IMR-90 (cell line): Measurements from ENCODE around the gene AFAP1L1. TPM values are rescaled to one million over a fixed set of nuclear protein-coding genes. Genes with fewer than 3 reads are reported as not detected.

ENCODE experiments used
- ATAC-seq: fragments of 200-7000 bp; cut with Tn5 transposase; 2 replicates; pipeline ENCODE4 v1.9.1; 2020; ENCODE audit warnings: low read depth, mild to moderate bottlenecking, moderate library complexity
- BruUV-seq: library from RNA; stranded (reverse); fragments of 400-500 nt; replicated peaks from 2 replicates; lab custom pipeline; 2021; lab: Mats Ljungman, UMichigan
- CTCF ChIA-PET: fragments of 300-600 bp; formaldehyde crosslinking; extraction: SDS; loops from one replicate; lab custom pipeline; 2021; ENCODE audit warnings: antibody characterized with exemption; lab: Yijun Ruan, JAX
- POLR2A ChIA-PET: fragments of 300-600 bp; sonication (Branson Sonifier 250); formaldehyde crosslinking; loops from one replicate; lab custom pipeline; 2022; ENCODE audit warnings: antibody characterized with exemption; ENCODE audit not compliant: unreplicated experiment; lab: Charles Lee
- DNase-seq: peaks from one replicate; pipeline ENCODE4 v3.0.0; 2013
- H2AFZ ChIP-seq: replicated peaks from 2 replicates; pipeline ENCODE3; 2013; ENCODE audit warnings: low read length, mild to moderate bottlenecking; ENCODE audit not compliant: poor library complexity
- H2AK5ac ChIP-seq: 2 replicates; pipeline ENCODE4 v1.6.1; 2013; ENCODE audit warnings: low read depth, low read length, inconsistent platforms
- H2AK9ac ChIP-seq: replicated peaks from 2 replicates; pipeline ENCODE3; 2013; ENCODE audit warnings: mild to moderate bottlenecking, low read depth, low read length, moderate library complexity; ENCODE audit not compliant: poor library complexity
- H2BK120ac ChIP-seq: 2 replicates; pipeline ENCODE4 v1.6.1; 2013; ENCODE audit warnings: low read depth, low read length, inconsistent platforms
- H2BK15ac ChIP-seq: 3 replicates; pipeline ENCODE4 v1.6.1; 2013; ENCODE audit warnings: low read depth, low read length, inconsistent platforms
- H2BK20ac ChIP-seq: 2 replicates; pipeline ENCODE4 v1.6.1; 2013; ENCODE audit warnings: low read depth, mild to moderate bottlenecking, inconsistent platforms, low read length, moderate library complexity
- H2BK5ac ChIP-seq: 2 replicates; pipeline ENCODE4 v1.6.1; 2013; ENCODE audit warnings: mild to moderate bottlenecking, low read depth, low read length, inconsistent platforms; ENCODE audit not compliant: poor library complexity, severe bottlenecking
- H3K14ac ChIP-seq: replicated peaks from 2 replicates; pipeline ENCODE4 v1.6.1; 2013; ENCODE audit warnings: low read depth, low read length, inconsistent platforms
- H3K18ac ChIP-seq: 2 replicates; pipeline ENCODE4 v1.6.1; 2013; ENCODE audit warnings: low read depth, low read length, control low read depth
- H3K23ac ChIP-seq: 2 replicates; pipeline ENCODE4 v1.6.1; 2013; ENCODE audit warnings: low read depth, low read length, inconsistent platforms
- H3K27ac ChIP-seq: 2 replicates; pipeline ENCODE4 v1.5.1; 2013; ENCODE audit warnings: mild to moderate bottlenecking, control low read depth, low read length; ENCODE audit not compliant: insufficient read depth
- H3K27me3 ChIP-seq: 2 replicates; pipeline ENCODE4 v1.6.1; 2013; ENCODE audit warnings: low read length; ENCODE audit not compliant: control insufficient read depth, insufficient read depth
- H3K36me3 ChIP-seq: 2 replicates; pipeline ENCODE4 v1.6.1; 2013; ENCODE audit warnings: low read length, mixed read lengths; ENCODE audit not compliant: control insufficient read depth, insufficient read depth
- H3K4ac ChIP-seq: 2 replicates; pipeline ENCODE4 v1.6.1; 2013; ENCODE audit warnings: low read depth, low read length, inconsistent platforms
- H3K4me1 ChIP-seq: 2 replicates; pipeline ENCODE4 v1.6.1; 2013; ENCODE audit warnings: low read length, mixed read lengths; ENCODE audit not compliant: control insufficient read depth, insufficient read depth
- H3K4me2 ChIP-seq: 2 replicates; pipeline ENCODE4 v1.6.1; 2013; ENCODE audit warnings: low read depth, mild to moderate bottlenecking, control low read depth, low read length, moderate library complexity
- H3K4me3 ChIP-seq: 2 replicates; pipeline ENCODE4 v1.5.1; 2013; ENCODE audit warnings: low read depth, mild to moderate bottlenecking, control low read depth, low read length, moderate library complexity; ENCODE audit not compliant: insufficient read depth
- H3K56ac ChIP-seq: 2 replicates; pipeline ENCODE4 v1.6.1; 2013; ENCODE audit warnings: low read length, inconsistent platforms; ENCODE audit not compliant: insufficient read depth; ENCODE audit errors: extremely low read depth
- H3K79me1 ChIP-seq, 2 experiments: 2 replicates each; pipeline ENCODE4 v1.6.1; 2013; ENCODE audit warnings: low read length in 2 of 2, inconsistent platforms in 1 of 2, low read depth in 1 of 2
- H3K9ac ChIP-seq: 2 replicates; pipeline ENCODE4 v1.6.1; 2013; ENCODE audit warnings: low read depth, low read length, control low read depth
- H3K9me1 ChIP-seq: 2 replicates; pipeline ENCODE4 v1.6.1; 2013; ENCODE audit warnings: low read length, inconsistent platforms; ENCODE audit not compliant: insufficient read depth
- H3K9me3 ChIP-seq: 2 replicates; pipeline ENCODE4 v1.6.1; 2013; ENCODE audit warnings: low read length; ENCODE audit not compliant: control insufficient read depth, insufficient read depth
- H4K20me1 ChIP-seq: 2 replicates; pipeline ENCODE4 v1.6.1; 2013; ENCODE audit warnings: low read length, inconsistent platforms; ENCODE audit not compliant: insufficient read depth
- H4K5ac ChIP-seq: 2 replicates; pipeline ENCODE4 v1.6.1; 2013; ENCODE audit warnings: mild to moderate bottlenecking, low read depth, low read length, control low read depth
- H4K8ac ChIP-seq, 2 experiments: 2 replicates each; pipeline ENCODE4 v1.6.1; 2013; ENCODE audit warnings: low read depth in 2 of 2, low read length in 2 of 2, control low read depth in 1 of 2, inconsistent platforms in 1 of 2
- H4K91ac ChIP-seq: 2 replicates; pipeline ENCODE4 v1.6.1; 2013; ENCODE audit warnings: low read depth, low read length, inconsistent platforms; ENCODE audit not compliant: insufficient read depth
- CEBPB ChIP-seq: IDR thresholded peaks from 2 replicates; pipeline ENCODE4 v1.6.1; 2012; ENCODE audit warnings: low read depth, low read length, improper control_type of control experiment
- MXI1 ChIP-seq: IDR thresholded peaks from 2 replicates; pipeline ENCODE4 v1.6.1; 2012; ENCODE audit warnings: low read depth, mild to moderate bottlenecking, low read length, moderate library complexity, borderline replicate concordance
- NFE2L2 ChIP-seq: fragments of 150-350 bp; IDR thresholded peaks from 2 replicates; pipeline ENCODE4 v1.6.1; 2016; ENCODE audit warnings: low read depth, mild to moderate bottlenecking, low read length
- POLR2A ChIP-seq: IDR thresholded peaks from 2 replicates; pipeline ENCODE4 v1.6.1; 2012; ENCODE audit warnings: mild to moderate bottlenecking, low read depth, low read length
- RAD21 ChIP-seq: IDR thresholded peaks from 2 replicates; pipeline ENCODE4 v1.6.1; 2012; ENCODE audit warnings: low read length, improper control_type of control experiment
- RFX5 ChIP-seq: IDR thresholded peaks from 2 replicates; pipeline ENCODE4 v1.8.0; 2012; ENCODE audit warnings: low read depth, mild to moderate bottlenecking, low read length, moderate library complexity
- SMC3 ChIP-seq: fragments of 150-350 bp; IDR thresholded peaks from 2 replicates; pipeline ENCODE4 v1.6.1; 2016; ENCODE audit warnings: low read depth, mild to moderate bottlenecking, antibody characterized with exemption, low read length, moderate library complexity
- WGBS, 2 experiments: methylation state at CpG; one replicate each; pipeline versions ENCODE4 v1.1.5 to v1.1.7; 2013; ENCODE audit warnings: missing lambda C conversion rate in 2 of 2; ENCODE audit not compliant: insufficient read length in 1 of 2; ENCODE audit errors: extremely low coverage in 2 of 2; 5-methylcytosine and 5-hydroxymethylcytosine counted together
- dilution Hi-C: fragments of 300-500 bp; cut with HindIII; formaldehyde crosslinking; loops from one replicate; pipeline ENCODE4 v1.14.3; 2018; ENCODE audit warnings: low sequenced_read_pairs; ENCODE audit not compliant: unreplicated experiment
- in situ Hi-C: fragments of 300-500 bp; cut with MboI; formaldehyde crosslinking; loops from 3 replicates; pipeline ENCODE4 v1.14.3; 2019; ENCODE audit warnings: low sequenced_read_pairs, inconsistent platforms, mixed read lengths
- intact Hi-C: fragments of 100-400 bp; cut with micrococcal nuclease; formaldehyde crosslinking; loops from 2 replicates; pipeline ENCODE4 v1.10.0; 2022
- polyA plus RNA-seq, 3 experiments: library from polyadenylated mRNA; depleted of rRNA; stranded (reverse); fragments of >200 nt; gene quantifications; 2 replicates each; pipeline ENCODE4 v1.2.3, GENCODE V29; 2012; ENCODE audit warnings: low replicate concordance in 1 of 3
- total RNA-seq: library from RNA; depleted of rRNA; stranded (reverse); fragments of >200 nt; gene quantifications from 2 replicates; pipeline ENCODE4 v1.2.3, GENCODE V29; 2012
- TF ChIP-seq, protein P1 (sequence below): fragments of 150-350 bp; IDR thresholded peaks from 2 replicates; pipeline ENCODE4 v1.6.1; 2016; ENCODE audit warnings: low read depth, mild to moderate bottlenecking, low read length, moderate library complexity, borderline replicate concordance
- TF ChIP-seq, protein P2 (sequence below): conservative IDR thresholded peaks from 2 replicates; pipeline ENCODE4 v1.5.1; 2012; ENCODE audit warnings: mild to moderate bottlenecking, low read depth, low read length, improper control_type of control experiment

The AFAP1L1 gene
- total and polyA plus RNA-seq, 2 of the 4 experiments (the other 2 are of a cell fraction) = 3.3 to 5.7 TPM

DNA sequence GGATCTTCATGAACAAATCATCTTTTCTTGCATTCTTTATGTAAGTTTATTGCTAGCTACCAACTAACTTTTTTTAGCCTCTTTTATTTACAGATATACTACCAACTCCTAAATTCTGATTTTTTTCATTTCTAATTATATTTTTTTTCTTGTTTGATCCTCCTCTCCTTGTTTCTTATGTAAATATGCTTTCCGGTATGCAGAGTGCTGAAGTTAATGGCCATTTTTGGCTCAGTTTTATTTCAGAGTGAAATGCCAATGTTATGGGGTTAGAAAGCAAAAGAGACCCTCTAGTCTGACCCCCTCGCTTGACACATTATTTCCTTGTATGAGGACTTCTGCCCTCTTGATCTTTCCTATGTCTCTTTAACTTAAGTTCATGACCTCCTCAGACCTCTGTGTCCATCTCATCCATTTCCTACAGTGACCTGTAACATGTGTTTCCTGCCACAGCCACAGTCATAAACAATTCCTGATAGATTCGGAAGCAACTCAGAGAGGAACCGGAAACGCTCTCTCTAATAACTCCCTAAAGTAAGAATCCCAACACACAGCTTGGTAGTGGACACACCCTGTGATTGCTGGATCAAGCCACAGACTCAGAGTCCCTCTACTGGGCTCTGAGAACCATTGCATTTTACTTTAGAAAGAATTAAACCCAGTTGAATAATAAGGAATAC, 42.9 kb upstream of the AFAP1L1 start:
- TF ChIP-seq SMC3 (peak; percentile 96), RAD21 (peak; percentile 99), POLR2A (peak; percentile 41; the same call in 1 of the 2 replicates), NFE2L2 (no peak), MXI1 (0 out of 2 replicates have a peak, but pooled peaks have one; percentile 14), CEBPB (no peak), RFX5 (no peak)
- TF ChIP-seq, protein P1, sequence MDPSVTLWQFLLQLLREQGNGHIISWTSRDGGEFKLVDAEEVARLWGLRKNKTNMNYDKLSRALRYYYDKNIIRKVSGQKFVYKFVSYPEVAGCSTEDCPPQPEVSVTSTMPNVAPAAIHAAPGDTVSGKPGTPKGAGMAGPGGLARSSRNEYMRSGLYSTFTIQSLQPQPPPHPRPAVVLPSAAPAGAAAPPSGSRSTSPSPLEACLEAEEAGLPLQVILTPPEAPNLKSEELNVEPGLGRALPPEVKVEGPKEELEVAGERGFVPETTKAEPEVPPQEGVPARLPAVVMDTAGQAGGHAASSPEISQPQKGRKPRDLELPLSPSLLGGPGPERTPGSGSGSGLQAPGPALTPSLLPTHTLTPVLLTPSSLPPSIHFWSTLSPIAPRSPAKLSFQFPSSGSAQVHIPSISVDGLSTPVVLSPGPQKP = no peak
- TF ChIP-seq, protein P2, sequence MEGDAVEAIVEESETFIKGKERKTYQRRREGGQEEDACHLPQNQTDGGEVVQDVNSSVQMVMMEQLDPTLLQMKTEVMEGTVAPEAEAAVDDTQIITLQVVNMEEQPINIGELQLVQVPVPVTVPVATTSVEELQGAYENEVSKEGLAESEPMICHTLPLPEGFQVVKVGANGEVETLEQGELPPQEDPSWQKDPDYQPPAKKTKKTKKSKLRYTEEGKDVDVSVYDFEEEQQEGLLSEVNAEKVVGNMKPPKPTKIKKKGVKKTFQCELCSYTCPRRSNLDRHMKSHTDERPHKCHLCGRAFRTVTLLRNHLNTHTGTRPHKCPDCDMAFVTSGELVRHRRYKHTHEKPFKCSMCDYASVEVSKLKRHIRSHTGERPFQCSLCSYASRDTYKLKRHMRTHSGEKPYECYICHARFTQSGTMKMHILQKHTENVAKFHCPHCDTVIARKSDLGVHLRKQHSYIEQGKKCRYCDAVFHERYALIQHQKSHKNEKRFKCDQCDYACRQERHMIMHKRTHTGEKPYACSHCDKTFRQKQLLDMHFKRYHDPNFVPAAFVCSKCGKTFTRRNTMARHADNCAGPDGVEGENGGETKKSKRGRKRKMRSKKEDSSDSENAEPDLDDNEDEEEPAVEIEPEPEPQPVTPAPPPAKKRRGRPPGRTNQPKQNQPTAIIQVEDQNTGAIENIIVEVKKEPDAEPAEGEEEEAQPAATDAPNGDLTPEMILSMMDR = peak; percentile 98
- H3K23ac ChIP-seq = peak overlapping the region; percentile 1; the same call in 1 of the 2 replicates
- H3K36me3 ChIP-seq = peaks cover 20% of the 10 kb centered on the region
- H3K14ac ChIP-seq = 0 out of 2 replicates have a peak overlapping the region, but pooled peaks have one; percentile 11
- H3K4ac ChIP-seq = peak overlapping the region; percentile 51; the same call in 1 of the 2 replicates
- H3K18ac ChIP-seq = peak overlapping the region; percentile 83
- no TSS peak for BruUV-seq
- H2BK20ac ChIP-seq = peak overlapping the region; percentile 68
- H2AK9ac ChIP-seq = no peak overlapping the region
- DNase-seq (peak; percentile 92), ATAC-seq (peak; percentile 96)
- H3K4me2 ChIP-seq = peak overlapping the region; percentile 37; the same call in 1 of the 2 replicates
- H3K9me3 ChIP-seq = no peaks in the 10 kb centered on the region
- no peaks in the 10 kb centered on the region for H4K20me1 ChIP-seq
- peaks cover 1% of the 10 kb centered on the region; the same call in 1 of the 2 replicates for H3K9me1 ChIP-seq
- peak overlapping the region; percentile 8 to 86 for H4K8ac ChIP-seq
- H3K79me1 ChIP-seq = peaks cover 5 to 31% of the 10 kb centered on the region in 2 experiments; a peak in 2 of 4 replicates
- H4K5ac ChIP-seq = peak overlapping the region; percentile 93
- H2AK5ac ChIP-seq = peak overlapping the region; percentile 53; the same call in 1 of the 2 replicates
- in situ Hi-C loops (loop anchor here (25.0 kb wide), 1 partner anchor 791 kb away; no protein-coding TSS in a partner anchor), dilution Hi-C loops (no loop called here), intact Hi-C loops (loop anchor here (1.0 to 5.0 kb wide), 6 partner anchors 87 to 486 kb away; partner anchors contain the start of genes ABLIM3 and SH3TC2)
- H3K27ac ChIP-seq = peak overlapping the region; percentile 31; the same call in 1 of the 2 replicates
- peak overlapping the region; percentile 73; the same call in 1 of the 3 replicates for H2BK15ac ChIP-seq
- ChIA-PET CTCF (interaction anchor here (0.6 to 2.5 kb wide), 10 partner anchors 9 to 226 kb away, joined by 3 to 11 read pairs (median 3); no protein-coding TSS in a partner anchor), POLR2A (no interaction called here)
- H3K56ac ChIP-seq = peak overlapping the region; percentile 32
- H2AFZ ChIP-seq = no peak overlapping the region
- WGBS, 2 experiments = 0% methylated on average over 3 of the region's 5 CpGs; no CpG with 5 or more reads in 1 of the 2 experiments
- H3K4me3 ChIP-seq = no peak overlapping the region
- H2BK120ac ChIP-seq = peak overlapping the region; percentile 70
- peak overlapping the region; percentile 74 for H2BK5ac ChIP-seq
- peaks cover 8% of the 10 kb centered on the region for H3K4me1 ChIP-seq
- peak overlapping the region; percentile 85 for H4K91ac ChIP-seq
- H3K27me3 ChIP-seq = no peaks in the 10 kb centered on the region
- no peak overlapping the region for H3K9ac ChIP-seq
